HG02970 (cell line): Measurements from ENCODE around the gene VPS13A.

Experiments used
- ATAC-seq: cut with Tn5 transposase; IDR thresholded peaks from one replicate; pipeline ENCODE4 v1.9.1; 2021; ENCODE audit warnings: mild to moderate bottlenecking, moderate library complexity, moderate number of reproducible peaks; ENCODE audit not compliant: unreplicated experiment, low FRiP score

The VPS13A gene

DNA sequence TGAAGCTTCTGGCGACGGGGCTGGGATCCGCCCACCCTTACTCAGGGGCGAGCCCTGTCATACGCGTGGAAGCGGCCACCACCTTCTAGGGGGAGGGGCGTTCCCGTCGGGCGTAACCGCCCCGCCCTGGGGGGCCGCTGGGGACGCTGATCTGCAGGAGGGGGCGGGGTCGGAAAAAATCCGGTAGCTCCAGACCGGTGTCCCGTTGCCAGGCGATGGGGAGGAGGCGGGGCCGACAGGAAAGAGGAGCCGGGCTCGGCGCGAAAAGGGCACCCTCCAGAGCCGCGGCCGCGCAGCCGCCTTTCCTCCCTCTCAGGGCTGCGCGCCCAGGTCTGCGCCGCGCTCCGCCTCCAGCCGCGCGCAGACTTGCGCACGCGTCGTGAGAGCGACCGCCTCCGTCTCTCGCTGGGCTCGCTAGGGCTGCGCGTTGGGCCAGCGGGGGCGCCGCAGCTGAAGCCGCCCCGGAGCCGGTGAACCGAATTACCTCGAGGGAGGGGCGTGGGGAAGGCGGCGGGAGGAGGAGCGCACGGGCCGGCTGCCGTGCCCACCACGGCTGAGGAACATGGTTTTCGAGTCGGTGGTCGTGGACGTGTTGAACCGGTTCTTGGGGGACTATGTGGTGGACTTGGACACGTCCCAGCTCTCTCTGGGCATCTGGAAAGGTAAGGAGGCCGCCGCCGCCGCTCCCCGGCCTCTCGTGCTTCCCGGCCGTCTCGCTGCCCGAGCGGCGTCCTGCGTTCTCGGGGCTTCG, at the start of gene VPS13A:
TSS of gene VPS13A (plus strand) at position 392 of the 751 bp plus-strand sequence. CDS start at position 563, 171 bp downstream.
- peak; percentile 84 for ATAC-seq

DNA sequence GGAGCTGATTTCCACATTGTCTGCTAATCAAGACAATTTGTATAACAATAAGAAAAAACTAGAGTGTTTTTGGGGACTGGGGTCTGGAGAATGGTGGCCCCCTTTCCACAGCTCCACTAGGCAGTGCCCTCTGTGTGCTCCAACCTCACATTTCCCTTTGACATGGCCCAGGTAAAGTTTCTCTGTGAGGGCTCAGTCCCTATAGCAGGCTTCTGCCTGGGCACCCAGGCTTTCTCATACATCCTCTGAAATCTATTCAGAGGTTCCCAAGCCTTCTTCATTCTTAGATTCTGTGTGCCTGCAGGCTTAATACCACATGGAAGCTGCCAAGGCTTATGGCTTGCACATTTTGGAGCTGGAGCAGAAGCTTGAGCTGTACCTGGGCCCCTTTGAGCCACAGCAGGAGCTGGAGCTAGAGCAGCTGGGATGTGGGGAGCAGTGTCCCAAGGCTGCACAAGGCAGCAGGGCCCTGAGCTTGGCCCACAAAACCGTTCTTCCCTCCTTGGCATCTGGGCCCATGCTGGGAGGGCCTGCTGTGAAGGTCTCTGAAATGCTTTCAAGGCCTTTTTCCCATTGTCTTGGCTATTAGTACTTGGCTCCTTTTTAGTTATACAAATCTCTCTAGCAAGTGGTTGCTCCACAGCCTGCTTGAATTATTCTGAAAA, 49.1 kb upstream of the VPS13A start:
- ATAC-seq: no peak

DNA sequence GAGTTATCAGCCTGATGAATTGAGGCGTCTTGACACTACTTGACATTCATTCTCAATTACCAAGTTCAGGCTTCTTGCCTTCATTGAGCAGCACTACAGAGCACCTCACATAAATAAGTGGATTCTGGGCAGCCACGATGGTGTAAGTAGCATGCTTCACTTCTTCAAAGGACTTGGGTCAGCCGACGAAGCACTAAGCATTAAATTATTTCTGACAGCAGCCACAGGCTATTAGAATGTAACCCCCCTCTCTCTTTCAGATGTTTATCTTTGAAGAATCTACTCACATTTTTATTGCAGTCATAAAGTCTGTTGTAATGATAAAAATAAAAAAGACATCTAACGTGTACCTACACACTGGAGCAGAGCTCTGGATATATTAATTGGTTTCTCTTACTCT, 45.9 kb upstream of the VPS13A start:
- ATAC-seq: no peak

DNA sequence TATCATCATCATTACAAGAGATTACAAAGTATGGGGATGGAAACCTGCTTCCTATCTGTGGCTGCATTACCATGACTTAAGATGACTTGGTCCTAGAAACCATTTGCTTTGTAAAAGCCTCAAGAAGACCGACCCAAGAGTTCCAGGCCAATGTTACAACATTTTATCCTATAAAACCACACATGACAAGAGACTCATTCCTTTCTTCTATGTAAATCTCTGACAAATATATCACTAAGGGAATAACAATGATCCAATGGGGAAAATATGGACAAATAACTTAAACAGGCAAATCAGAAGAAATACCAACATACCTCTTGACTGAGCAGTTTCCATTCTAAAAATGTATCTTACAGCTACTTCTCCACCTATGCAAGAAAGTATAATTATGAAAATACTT, 44.3 kb upstream of the VPS13A start:
- ATAC-seq: no peak

DNA sequence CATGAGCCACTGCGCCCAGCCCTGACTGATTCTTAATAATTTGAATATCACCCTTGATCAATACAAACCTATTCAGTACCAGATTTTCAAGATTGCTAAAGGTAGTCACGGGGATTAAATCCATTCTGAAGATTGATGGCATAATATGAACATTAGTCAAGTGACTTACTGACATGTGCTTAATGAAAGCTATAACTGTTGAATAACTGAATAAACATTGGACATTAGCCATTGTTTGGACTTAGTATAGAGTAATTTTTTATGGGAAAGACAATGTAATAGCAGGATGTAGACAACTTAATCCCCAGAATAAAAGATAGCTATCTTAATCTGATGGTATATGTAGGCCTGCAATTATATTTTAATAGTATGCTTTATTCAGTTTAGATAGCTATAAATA, 35.0 kb upstream of the VPS13A start:
- ATAC-seq: no peak

DNA sequence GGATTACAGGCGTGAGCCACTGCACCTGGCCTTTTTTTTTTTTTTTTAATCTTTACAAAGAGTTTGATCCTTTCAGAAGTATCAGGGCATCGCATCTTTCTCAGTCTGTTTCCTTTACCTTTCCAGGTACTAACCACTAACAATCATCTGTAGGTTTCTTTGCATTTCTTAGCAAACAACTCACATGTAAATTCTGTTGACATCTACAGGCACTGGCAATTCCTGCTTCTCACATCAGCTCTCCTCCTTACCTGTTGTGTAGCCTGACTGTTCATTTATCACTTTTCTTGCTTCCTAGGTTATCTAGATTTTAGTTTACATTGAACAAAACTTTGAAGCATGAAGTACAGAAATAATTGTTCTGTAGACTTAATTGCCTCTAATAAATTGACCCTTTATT, 27.5 kb upstream of the VPS13A start:
- ATAC-seq: no peak

DNA sequence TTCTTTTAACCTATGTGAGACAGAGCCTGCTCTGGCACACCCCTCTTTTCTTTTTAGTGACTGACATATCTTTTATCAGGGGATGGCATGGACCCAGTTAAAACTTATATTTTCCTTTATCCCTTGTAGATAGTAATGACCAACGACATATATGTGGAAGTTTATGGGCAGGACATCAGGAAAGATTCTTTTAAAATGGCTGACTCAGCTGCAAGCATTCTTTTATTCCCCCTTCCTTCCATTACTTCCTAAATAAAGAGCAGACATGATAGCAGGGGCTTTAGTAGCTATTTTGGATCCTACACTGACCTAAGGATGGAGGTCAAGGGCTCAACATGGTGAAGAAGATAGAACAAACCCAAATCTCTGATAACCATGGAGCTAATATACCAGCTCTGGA, 25.0 kb upstream of the VPS13A start:
- no peak for ATAC-seq

DNA sequence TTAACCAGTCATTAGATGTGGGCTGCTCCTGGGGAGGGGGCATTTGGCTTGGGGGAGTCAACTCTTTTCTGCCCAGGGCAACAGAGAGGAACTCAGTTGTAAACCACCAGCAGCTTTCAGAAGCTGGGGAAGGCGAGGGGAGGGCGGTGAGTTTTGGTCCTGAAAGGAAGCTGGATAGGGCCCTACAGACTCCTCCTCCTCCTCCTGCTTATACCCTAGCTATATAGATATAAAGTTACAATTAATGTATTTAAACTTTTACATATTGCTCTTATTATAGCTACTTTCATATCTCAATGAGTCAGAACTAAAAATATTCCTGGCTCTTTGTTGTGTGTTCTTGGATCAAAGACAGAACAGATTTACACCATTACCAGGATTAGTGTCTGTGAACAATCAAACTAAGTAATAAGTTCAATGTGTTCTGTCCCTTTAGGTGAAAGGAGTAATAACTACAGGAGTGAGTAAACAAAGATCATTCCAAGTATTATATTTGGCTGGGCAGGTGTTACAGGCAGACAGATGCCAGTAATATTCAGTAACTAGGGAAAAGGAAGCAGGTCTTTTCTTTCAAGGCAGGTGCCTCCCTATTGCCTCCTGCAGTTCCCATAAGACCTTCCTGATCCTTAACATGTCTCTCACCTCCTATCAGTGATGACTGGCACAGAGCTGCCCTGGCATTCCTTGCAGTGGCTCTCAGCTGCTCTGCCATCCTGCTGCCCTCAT, 20.5 kb upstream of the VPS13A start:
- no peak for ATAC-seq

DNA sequence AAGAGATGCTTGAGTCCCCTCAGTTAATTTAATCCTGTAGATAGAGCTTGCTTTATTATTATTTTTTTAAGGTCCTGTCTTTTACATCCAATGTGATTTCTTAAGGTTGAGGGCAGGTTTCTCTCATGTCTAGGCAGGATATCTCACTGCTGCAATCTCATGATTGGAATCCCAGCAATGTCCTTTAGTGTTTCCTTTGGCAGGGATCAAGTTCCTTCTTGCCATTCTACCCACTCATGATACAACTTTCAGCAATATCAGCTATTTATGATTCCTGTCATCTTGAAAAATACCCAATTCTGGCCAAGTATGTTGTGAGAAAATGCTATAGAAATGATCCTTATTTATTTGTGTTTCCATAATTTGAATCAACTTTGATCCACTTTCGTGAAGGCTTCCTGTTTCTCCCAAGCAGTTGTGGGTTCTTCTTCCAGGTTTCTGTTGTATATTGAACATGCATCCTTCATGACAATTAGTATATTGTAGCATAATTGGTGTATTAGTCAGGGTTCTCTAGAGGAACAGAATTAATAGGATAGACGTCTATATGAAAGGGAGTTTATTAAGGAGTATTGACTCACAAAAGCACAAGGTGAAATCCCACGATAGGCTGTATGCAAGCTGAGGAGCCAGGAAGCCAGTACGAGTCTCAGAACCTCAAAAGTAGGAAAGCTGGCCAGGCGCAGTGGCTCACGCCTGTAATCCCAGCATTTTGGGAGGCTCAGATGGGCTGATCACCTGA, 18.4 kb upstream of the VPS13A start:
- no peak for ATAC-seq

DNA sequence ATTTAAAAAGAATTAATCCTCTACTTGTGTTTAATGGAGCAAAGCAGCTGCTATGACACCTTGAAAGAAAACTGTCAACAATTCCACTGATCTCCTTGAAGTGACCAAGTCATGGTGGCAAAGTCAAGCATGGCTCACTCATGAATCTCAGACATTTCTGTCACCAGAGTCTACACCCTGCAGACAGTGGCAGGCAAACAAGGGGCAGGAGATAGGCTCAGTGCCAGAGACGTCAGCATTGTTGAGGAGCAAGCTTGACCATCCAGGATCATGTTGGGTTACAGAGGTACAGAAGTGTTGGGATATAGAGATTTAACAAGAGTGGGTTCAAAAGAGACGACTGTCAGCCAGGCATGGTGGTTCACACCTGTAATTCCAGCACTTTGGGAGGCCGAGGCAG, 16.1 kb upstream of the VPS13A start:
- no peak for ATAC-seq

DNA sequence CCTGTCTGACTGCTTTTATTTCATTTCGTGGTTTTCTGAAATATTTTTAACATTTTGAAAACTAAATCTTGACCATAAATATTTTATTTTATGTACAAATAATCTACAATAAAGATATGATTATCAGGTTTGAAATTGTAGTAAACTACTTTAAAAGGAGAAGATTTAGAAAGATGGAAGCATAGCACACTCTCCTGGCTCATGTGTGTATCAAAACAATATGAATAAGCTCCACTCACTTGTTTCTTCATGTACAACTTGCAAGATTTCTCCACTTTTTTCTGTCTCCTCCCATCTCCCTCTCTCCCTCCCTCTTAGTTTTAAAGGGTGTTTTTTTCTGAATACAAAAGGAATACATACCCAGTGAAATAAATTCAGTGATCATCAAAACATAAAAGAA, 15.4 kb upstream of the VPS13A start:
- no peak for ATAC-seq

DNA sequence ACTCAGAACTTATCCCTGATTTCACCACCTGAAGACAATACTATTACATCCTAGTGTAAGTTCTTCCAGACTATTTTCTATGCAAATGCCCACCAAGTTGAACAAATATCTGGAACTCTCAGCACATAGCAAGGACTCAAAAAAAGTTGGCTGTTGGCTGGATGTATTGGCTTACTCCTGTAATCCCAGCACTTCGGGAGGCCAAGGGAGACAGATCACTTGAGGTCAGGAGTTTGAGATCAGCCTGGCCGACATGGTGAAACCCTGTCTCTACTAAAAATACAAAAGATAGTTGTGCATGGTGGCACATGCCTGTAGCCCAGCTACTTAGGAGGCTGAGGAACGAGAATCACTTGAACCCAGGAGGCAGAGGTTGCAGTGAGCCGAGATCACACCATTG, 15.0 kb upstream of the VPS13A start:
- ATAC-seq: no peak

DNA sequence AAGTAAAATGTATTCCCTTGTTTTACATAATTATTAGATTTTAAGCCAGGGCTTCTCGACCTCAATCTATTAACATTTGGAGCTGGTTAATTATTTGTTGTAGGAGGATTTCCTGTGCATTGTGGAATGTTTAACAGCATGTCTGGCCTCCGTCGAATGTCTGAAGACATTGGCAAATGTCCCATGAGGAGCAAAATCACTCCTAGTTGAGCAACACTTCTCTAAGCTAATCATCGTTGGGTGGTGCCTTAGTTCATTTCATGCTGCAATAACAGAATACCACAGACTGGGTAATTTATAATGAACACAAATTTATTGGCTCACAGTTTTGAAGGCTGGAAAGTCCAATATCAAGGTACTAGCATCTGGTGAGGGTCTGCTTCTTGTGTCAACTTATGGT, 13.4 kb upstream of the VPS13A start:
- no peak for ATAC-seq

DNA sequence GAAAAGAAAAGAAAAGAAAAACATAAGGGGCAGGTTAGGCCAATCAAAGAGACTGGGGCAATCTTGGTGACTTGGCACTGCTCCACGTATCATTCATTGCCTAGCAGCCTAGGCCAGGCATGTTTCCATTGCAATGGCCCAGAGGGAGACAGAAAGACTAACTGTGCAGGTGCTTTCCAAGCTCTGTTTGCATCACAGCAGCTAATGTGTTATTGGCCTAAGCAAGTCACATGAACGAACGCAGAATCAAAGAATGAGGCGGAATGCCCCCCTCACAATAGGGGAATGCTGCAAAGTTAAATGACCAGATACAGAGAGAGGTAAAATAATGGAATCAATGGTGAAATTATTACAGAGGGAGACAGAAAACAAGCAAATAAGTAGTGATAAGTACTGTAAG, 11.1 kb upstream of the VPS13A start:
- ATAC-seq: no peak

DNA sequence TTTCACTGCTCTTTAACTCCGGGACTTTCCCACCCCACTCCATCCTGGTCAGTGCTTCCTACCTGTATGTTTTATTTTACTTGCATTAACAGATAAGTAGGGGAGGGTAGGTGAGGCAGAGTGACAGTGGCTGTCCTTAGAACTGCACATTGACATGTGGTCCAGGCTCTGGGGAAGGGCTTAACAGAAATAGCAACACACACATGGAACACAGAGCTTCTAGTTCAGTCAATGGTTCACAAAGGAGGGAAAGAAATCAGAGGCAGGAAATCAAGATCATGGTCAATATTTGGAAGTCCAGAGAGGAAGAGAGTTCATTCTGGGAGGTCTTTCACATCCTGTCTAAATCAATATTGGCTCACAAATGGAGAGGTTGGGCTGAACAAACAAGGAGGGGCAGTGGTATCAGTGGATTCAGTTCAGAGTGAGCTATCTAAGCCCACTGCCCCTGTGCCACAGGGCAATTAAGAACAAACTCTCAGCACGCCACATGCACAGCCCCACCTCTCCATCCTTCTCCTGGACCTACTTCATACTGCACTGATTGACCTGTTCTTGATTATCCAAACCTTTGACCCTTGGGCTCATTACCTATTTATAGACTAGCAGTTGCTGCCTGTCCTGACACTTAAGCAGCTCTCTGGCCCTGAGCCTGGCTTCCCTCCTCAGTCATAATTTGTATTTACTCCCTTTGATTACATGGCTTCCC, 6.2 kb upstream of the VPS13A start:
- ATAC-seq: no peak

DNA sequence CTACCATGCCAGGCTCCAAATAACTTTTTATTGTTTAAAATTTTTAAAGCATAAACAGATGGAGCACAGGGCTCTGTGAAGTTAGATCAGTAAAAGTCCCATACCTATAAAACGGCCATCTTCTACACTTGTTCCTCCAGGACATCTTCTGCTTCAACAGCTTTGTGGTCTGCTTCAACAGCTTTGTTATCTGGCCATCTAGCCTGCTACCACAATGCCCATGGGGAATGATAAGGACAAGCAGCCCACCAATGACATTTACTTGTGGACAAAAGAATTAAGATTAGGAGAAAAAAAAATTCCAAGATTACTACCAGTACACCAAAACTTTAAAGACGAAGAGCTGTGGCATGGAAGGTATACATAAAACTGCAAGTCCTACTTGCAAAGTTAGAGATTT, 2.2 kb upstream of the VPS13A start:
- no peak for ATAC-seq

DNA sequence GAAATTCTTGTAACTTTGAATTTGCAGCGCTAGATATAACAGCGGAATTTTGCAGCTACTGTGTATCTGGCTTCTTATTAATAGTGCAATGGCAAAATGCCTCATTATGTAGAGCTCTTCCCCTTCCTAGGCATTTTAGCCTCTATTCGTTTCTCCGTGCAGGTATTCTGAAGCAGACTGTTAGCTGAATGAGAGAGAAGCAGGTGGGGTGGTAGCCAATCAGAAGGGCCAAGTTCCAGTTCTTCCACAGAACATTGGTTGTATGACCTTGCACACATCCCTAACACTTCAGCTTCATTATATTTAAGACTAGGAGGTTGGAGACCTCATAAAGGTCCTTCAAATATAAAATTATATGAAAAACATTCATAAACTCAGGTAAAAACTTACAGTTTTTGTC, 1.2 kb upstream of the VPS13A start:
- ATAC-seq: no peak

DNA sequence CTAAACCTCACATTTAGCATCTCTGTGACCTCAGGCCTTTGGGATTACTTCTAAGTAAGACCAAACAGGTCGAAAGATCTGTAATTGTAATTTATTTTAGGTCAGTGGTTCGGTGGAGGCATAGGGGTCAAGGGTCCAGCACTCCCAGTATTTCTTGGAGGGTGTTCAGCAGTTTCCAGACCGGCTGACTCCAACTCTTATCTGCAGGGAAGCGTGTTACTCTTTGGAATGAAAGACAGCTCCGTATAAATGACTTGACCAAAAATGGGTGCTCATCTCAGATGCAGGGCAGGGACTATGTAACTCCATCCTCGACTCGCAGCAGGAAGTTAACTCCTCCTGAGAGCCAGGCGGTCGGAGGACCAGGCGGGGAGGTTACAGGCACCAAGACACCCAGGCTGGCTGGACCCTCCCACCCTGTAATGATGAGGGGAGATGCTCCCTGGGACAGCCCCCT, 620 bp upstream of the VPS13A start:
- no peak for ATAC-seq

DNA sequence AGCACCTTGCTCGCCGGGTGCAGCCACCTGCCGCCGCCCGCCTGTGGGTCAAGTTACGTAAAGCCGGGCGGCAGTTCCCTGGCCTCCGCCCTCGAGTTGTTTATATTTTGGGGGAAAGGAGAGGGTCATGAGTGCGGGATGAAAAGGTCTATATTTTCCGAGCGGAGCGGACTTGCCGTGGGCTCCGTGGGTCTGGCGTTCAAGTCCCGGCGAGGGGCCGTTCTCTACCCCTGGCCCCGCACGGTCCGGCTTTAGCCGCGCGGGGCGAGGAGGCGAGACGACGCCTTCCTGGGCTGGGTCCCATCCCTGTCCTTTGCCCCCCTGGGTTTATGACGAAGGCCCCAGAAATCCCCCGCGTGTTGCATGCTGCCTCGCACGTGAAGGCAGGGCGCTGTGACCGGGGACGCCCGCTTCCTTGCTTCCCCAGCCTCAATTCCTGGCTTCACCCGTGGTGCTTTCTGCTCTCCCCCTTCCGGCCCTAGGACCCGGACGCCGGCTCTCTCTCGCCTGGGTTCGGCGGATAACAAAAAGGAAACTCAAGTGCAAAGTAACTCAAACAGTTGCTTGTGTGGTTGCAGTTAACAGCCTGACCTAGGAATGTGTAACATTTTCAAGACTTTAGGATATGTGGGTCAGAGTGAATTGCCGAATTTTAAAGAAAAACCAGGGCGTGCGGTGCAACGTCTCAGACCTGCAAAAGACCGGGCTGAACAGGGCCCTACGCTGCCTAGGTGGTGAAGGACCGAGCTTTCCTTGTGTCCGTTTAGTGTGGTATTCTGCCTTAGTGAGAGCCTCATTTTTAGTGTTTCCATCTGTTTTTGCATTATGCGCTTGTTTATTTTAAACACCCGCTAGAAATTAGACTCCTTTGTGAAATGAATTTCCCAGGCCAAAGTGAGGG, 810 bp downstream of the VPS13A start:
- peak; percentile 10 for ATAC-seq
